ENCODE results near the gene MZT2A.
A peak's percentile ranks its signal among the peaks of the same experiment; 100 is the strongest.
"Not testable (repeated sequence)": the region's sequence is repeated elsewhere in the genome, so short reads cannot be mapped to it uniquely, and the experiment has no call there.

MZT2A gene

GRCh38 chr2:131519871-131520470 is 27.8 kb upstream of the MZT2A start:
- not testable (repeated sequence) for DNase-seq

- DNase-seq = no peak
Observed at GRCh38 chr2:131519466-131519865, 27.3 kb upstream of the MZT2A start.

- DNase-seq = not testable (repeated sequence)
Observed at GRCh38 chr2:131518531-131518930, 26.3 kb upstream of the MZT2A start.

GRCh38 chr2:131517856-131518255 is 25.7 kb upstream of the MZT2A start:
- not testable (repeated sequence) for DNase-seq

- no peak for DNase-seq
Observed at GRCh38 chr2:131517106-131517831, 25.1 kb upstream of the MZT2A start.

- DNase-seq = not testable (repeated sequence)
Observed at GRCh38 chr2:131516621-131517020, 24.4 kb upstream of the MZT2A start.

- no peak for DNase-seq
Observed at GRCh38 chr2:131516011-131516410, 23.8 kb upstream of the MZT2A start.

GRCh38 chr2:131515235-131515634 is 23.0 kb upstream of the MZT2A start:
- DNase-seq = not testable (repeated sequence)

- not testable (repeated sequence) for DNase-seq
Observed at GRCh38 chr2:131514408-131515166, 22.4 kb upstream of the MZT2A start.

GRCh38 chr2:131511969-131512870 is 20.0 kb upstream of the MZT2A start:
- not testable (repeated sequence) for DNase-seq

GRCh38 chr2:131511291-131511968 is 19.2 kb upstream of the MZT2A start:
- DNase-seq = not testable (repeated sequence)

GRCh38 chr2:131509615-131510014 is 17.4 kb upstream of the MZT2A start:
- no peak for DNase-seq

- DNase-seq = not testable (repeated sequence)
Observed at GRCh38 chr2:131504082-131504750, 12.0 kb upstream of the MZT2A start.

- DNase-seq = not testable (repeated sequence)
Observed at GRCh38 chr2:131503587-131503986, 11.4 kb upstream of the MZT2A start.

- DNase-seq = not testable (repeated sequence)
Observed at GRCh38 chr2:131498321-131498973, 6.2 kb upstream of the MZT2A start.

GRCh38 chr2:131495506-131495905 is 3.3 kb upstream of the MZT2A start:
- not testable (repeated sequence) for DNase-seq

GRCh38 chr2:131493199-131493968 is 1.2 kb upstream of the MZT2A start:
- DNase-seq = no peak

- peak; percentile 91 to 99 (median 94) for DNase-seq
Observed at GRCh38 chr2:131492418-131493198, 411 bp upstream of the MZT2A start.

- DNase-seq = not testable (repeated sequence)
Observed at GRCh38 chr2:131491469-131491836, 744 bp downstream of the MZT2A start.
